M059J (cell line): ENCODE results near the gene MUC5AC. TPM values are rescaled to one million over a fixed set of nuclear protein-coding genes. Genes with fewer than 3 reads are reported as not detected.
"Not testable (repeated sequence)": the region's sequence is repeated elsewhere in the genome, so short reads cannot be mapped to it uniquely, and the experiment has no call there.

ENCODE experiments used
- DNase-seq: peaks from one replicate; pipeline ENCODE4 v3.0.0-alpha.2; 2012; ENCODE audit warnings: low read depth
- total RNA-seq: library from RNA; depleted of rRNA; stranded (reverse); fragments of >200 nt; shearing (Covaris generic); gene quantifications from 2 replicates; pipeline ENCODE4 v1.2.3, GENCODE V29; 2014; rRNA removed

The MUC5AC gene
- total RNA-seq, 1 experiment from 2014 or later = not detected

- no peak for DNase-seq
These were observed 78.8 kb downstream of the MUC5AC start for GRCh38 chr11:1236316-1237127.

GRCh38 chr11:1237128-1237580 lies 79.4 kb downstream of the MUC5AC start:
- no peak for DNase-seq

GRCh38 chr11:1237851-1238250 lies 80.1 kb downstream of the MUC5AC start:
- no peak for DNase-seq

GRCh38 chr11:1238767-1239595 lies 81.2 kb downstream of the MUC5AC start:
- no peak for DNase-seq

GRCh38 chr11:1239596-1240205 lies 81.9 kb downstream of the MUC5AC start:
- no peak for DNase-seq

- no peak for DNase-seq
These were observed 83.0 kb downstream of the MUC5AC start for GRCh38 chr11:1240771-1241170.

GRCh38 chr11:1241706-1242105 lies 84.0 kb downstream of the MUC5AC start:
- DNase-seq = no peak

- no peak for DNase-seq
These were observed 84.5 kb downstream of the MUC5AC start for GRCh38 chr11:1242289-1242688.

- DNase-seq = not testable (repeated sequence)
These were observed 85.0 kb downstream of the MUC5AC start for GRCh38 chr11:1242751-1243150.

- DNase-seq = not testable (repeated sequence)
These were observed 85.8 kb downstream of the MUC5AC start for GRCh38 chr11:1243521-1243920.

GRCh38 chr11:1244557-1244956 lies 86.8 kb downstream of the MUC5AC start:
- DNase-seq = not testable (repeated sequence)

GRCh38 chr11:1245717-1246116 lies 88.0 kb downstream of the MUC5AC start:
- not testable (repeated sequence) for DNase-seq

GRCh38 chr11:1246301-1246700 lies 88.5 kb downstream of the MUC5AC start:
- not testable (repeated sequence) for DNase-seq

GRCh38 chr11:1247026-1247425 lies 89.3 kb downstream of the MUC5AC start:
- DNase-seq = not testable (repeated sequence)

- not testable (repeated sequence) for DNase-seq
These were observed 91.2 kb downstream of the MUC5AC start for GRCh38 chr11:1248951-1249350.

GRCh38 chr11:1250411-1250810 lies 92.7 kb downstream of the MUC5AC start:
- DNase-seq = not testable (repeated sequence)

Other genes with a start within 250 kb of the MUC5AC start
- gene CHID1, start 247.1 kb upstream of the MUC5AC start, total RNA-seq = 88.2 and 92.6 TPM in 2 replicates
- gene AP2A2, start 232.1 kb upstream of the MUC5AC start, total RNA-seq = 40.9 and 49.3 TPM in 2 replicates
- not detected in 2 replicates for gene MUC6, start 121.2 kb upstream of the MUC5AC start, total RNA-seq
- not detected in 2 replicates for gene MUC2, start 83.1 kb upstream of the MUC5AC start, total RNA-seq
- gene MUC5B, start 65.1 kb downstream of the MUC5AC start, total RNA-seq = not detected in 2 replicates
- gene TOLLIP, start 151.7 kb downstream of the MUC5AC start, total RNA-seq = 19.8 and 21.5 TPM in 2 replicates
- gene BRSK2, start 232.0 kb downstream of the MUC5AC start, total RNA-seq = 0.44 TPM in 1 of 2 replicates, not detected in the other